K562 (cell line): Measurements from ENCODE around the gene BBOX1. TPM values are rescaled to one million over a fixed set of nuclear protein-coding genes. Genes with fewer than 3 reads are reported as not detected.

ENCODE experiments used
- ATAC-seq: fragments of 200-7000 bp; cut with Tn5 transposase; 3 replicates; pipeline ENCODE4 v1.9.1; 2020; ENCODE audit warnings: moderate library complexity
- BruUV-seq: library from RNA; stranded (reverse); fragments of 400-500 nt; replicated peaks from 2 replicates; lab custom pipeline; 2021; lab: Mats Ljungman, UMichigan
- CTCF ChIA-PET: fragments of 300-600 bp; formaldehyde crosslinking; extraction: SDS; loops from one replicate; lab custom pipeline; 2021; ENCODE audit warnings: low intra/inter-chr PET ratio; lab: Yijun Ruan, JAX
- POLR2A ChIA-PET: fragments of 300-600, 350-650 bp; sonication (Branson Sonifier 250); formaldehyde crosslinking; extraction: SDS; loops from one replicate; lab custom pipeline; 2021; ENCODE audit warnings: antibody characterized with exemption, inconsistent platforms; lab: Yijun Ruan, JAX
- DNase-seq, 4 experiments: peaks; one replicate each; pipeline versions ENCODE4 v3.0.0 to v3.0.0-alpha.2; 2011 to 2018; ENCODE audit warnings: low spot score in 3 of 4, mixed read lengths in 3 of 4; ENCODE audit errors: extremely low read depth in 1 of 4
- FAIRE-seq: peaks from 2 replicates; lab custom pipeline; 2011; peaks lifted over from hg19 to GRCh38; lab: Jason Lieb, UNC
- H2AFZ ChIP-seq: 2 replicates; pipeline ENCODE4 v1.6.0; 2011; ENCODE audit warnings: low read depth, low read length, control low read depth, inconsistent platforms
- H3K27ac ChIP-seq: fragments of 200-600 bp; 3 replicates; pipeline ENCODE4 v1.8.0; 2011; ENCODE audit warnings: low read depth, mild to moderate bottlenecking, control low read depth, inconsistent platforms, low read length, moderate library complexity, mixed read lengths; ENCODE audit errors: extremely low read depth
- H3K27me3 ChIP-seq, 2 experiments: fragments of 300-600 bp in 1 of 2; 2 replicates in 1 of 2; 3 replicates in 1 of 2; pipeline versions ENCODE4 v1.6.0 to v1.8.0; 2011; ENCODE audit warnings: inconsistent platforms in 2 of 2, low read length in 2 of 2, mild to moderate bottlenecking in 1 of 2, mixed read lengths in 1 of 2, moderate library complexity in 1 of 2; ENCODE audit not compliant: control insufficient read depth in 2 of 2, insufficient read depth in 2 of 2
- H3K36me3 ChIP-seq: fragments of 300-600 bp; 3 replicates; pipeline ENCODE4 v1.8.0; 2011; ENCODE audit warnings: mild to moderate bottlenecking, low read length, inconsistent platforms; ENCODE audit not compliant: control insufficient read depth, insufficient read depth
- H3K4me1 ChIP-seq, 2 experiments: fragments of 200-600 bp in 1 of 2; replicated peaks in 1 of 2; 2 replicates in 1 of 2; 3 replicates in 1 of 2; pipeline versions ENCODE4 v1.5.1 to v1.8.0; 2011; ENCODE audit warnings: inconsistent platforms in 2 of 2, low read length in 2 of 2, mild to moderate bottlenecking in 1 of 2, mixed read lengths in 1 of 2, moderate library complexity in 1 of 2; ENCODE audit not compliant: control insufficient read depth in 2 of 2, insufficient read depth in 2 of 2
- H3K4me2 ChIP-seq: 2 replicates; pipeline ENCODE4 v1.6.1; 2011; ENCODE audit warnings: low read length, control low read depth, inconsistent platforms, mixed read lengths; ENCODE audit not compliant: insufficient read depth
- H3K4me3 ChIP-seq: fragments of 200-600 bp; sonication (generic), shearing (Covaris generic); 2 replicates; pipeline ENCODE4 v1.5.1; 2016; ENCODE audit warnings: control low read depth, inconsistent platforms
- H3K79me2 ChIP-seq: fragments of 200-600 bp; 3 replicates; pipeline ENCODE4 v1.8.0; 2011; ENCODE audit warnings: low read length, inconsistent platforms; ENCODE audit not compliant: control insufficient read depth, insufficient read depth
- H3K9ac ChIP-seq, 2 experiments: 2 replicates each; pipeline versions ENCODE4 v1.6.0 to v1.6.1; 2011; ENCODE audit warnings: low read depth in 2 of 2, low read length in 2 of 2, control low read depth in 1 of 2, inconsistent platforms in 1 of 2, mild to moderate bottlenecking in 1 of 2, mixed read lengths in 1 of 2; ENCODE audit not compliant: insufficient read depth in 1 of 2
- H3K9me1 ChIP-seq: one replicate; pipeline ENCODE4 v1.6.0; 2011; ENCODE audit warnings: inconsistent platforms, mild to moderate bottlenecking, low read length, moderate library complexity; ENCODE audit not compliant: control insufficient read depth, insufficient read depth
- H3K9me3 ChIP-seq: replicated peaks from 2 replicates; pipeline ENCODE4 v1.5.1; 2011; ENCODE audit warnings: low read depth, low read length, inconsistent platforms; ENCODE audit not compliant: control insufficient read depth, insufficient read depth
- H4K20me1 ChIP-seq: replicated peaks from 2 replicates; pipeline ENCODE4 v1.6.1; 2011; ENCODE audit warnings: low read length, inconsistent platforms, mixed read lengths; ENCODE audit not compliant: control insufficient read depth, insufficient read depth
- AFF1 ChIP-seq, 2 experiments: fragments of 450-650 bp; IDR thresholded peaks; 2 replicates each; pipeline ENCODE4 v1.6.1; 2018; ENCODE audit warnings: mild to moderate bottlenecking in 2 of 2, low read depth in 1 of 2; ENCODE audit not compliant: partially characterized antibody in 2 of 2
- E2F1 ChIP-seq: sonication (generic); formaldehyde crosslinking; IDR thresholded peaks from 2 replicates; pipeline ENCODE4 v1.8.1; 2023; ENCODE audit warnings: mild to moderate bottlenecking, missing genetic modification reagents, moderate library complexity
- JUND ChIP-seq, 2 experiments: IDR thresholded peaks; 2 replicates in 1 of 2; 3 replicates in 1 of 2; pipeline ENCODE4 v1.6.1; 2011; ENCODE audit warnings: borderline replicate concordance in 2 of 2, low read depth in 2 of 2, low read length in 2 of 2, improper control_type of control experiment in 1 of 2, missing biosample characterization in 1 of 2, missing genetic modification characterization in 1 of 2, missing genetic modification reagents in 1 of 2
- PBX2 ChIP-seq, 2 experiments: IDR thresholded peaks in 1 of 2; conservative IDR thresholded peaks in 1 of 2; 2 replicates each; pipeline ENCODE4 v1.6.1; 2016; ENCODE audit warnings: low read depth in 2 of 2, mild to moderate bottlenecking in 1 of 2, missing compliant biosample characterization in 1 of 2, missing genetic modification characterization in 1 of 2, moderate library complexity in 1 of 2
- WGBS: fragments of 100-300 bp; shearing (Covaris generic); methylation state at CpG from one replicate; pipeline ENCODE4 v1.1.6; 2016; ENCODE audit warnings: low coverage, mixed read lengths; ENCODE audit not compliant: insufficient coverage; ENCODE audit errors: missing lambda C conversion rate; 5-methylcytosine and 5-hydroxymethylcytosine counted together
- in situ Hi-C: fragments of 300-500 bp; cut with MboI; formaldehyde crosslinking; loops from 4 replicates; pipeline ENCODE4 v1.15.0; 2018; ENCODE audit warnings: inconsistent platforms, mixed read lengths
- intact Hi-C: fragments of 100-400 bp; cut with micrococcal nuclease; formaldehyde crosslinking; loops from 2 replicates; pipeline ENCODE4 v1.14.2; 2022
- polyA plus RNA-seq, 8 experiments: library from polyadenylated mRNA; depleted of rRNA in 4 of 8; stranded (reverse) in 5 of 8; unstranded in 3 of 8; fragments of >200 nt; fragmentation: Nextera tagmentation in 2 of 8; fragmentation: Illumina TruSeq in 1 of 8; extraction: Ambion mirVana in 2 of 8; extraction: Trizol in 1 of 8; gene quantifications; 2 replicates each; pipeline versions ENCODE4 v1.2.1 to v1.2.3, GENCODE V29; 2011 to 2014; ENCODE audit warnings: inconsistent platforms in 1 of 8, missing spikeins in 1 of 8
- total RNA-seq, 7 experiments: library from RNA; depleted of rRNA in 6 of 7; stranded (reverse); fragments of >200 nt in 6 of 7; fragmentation: Illumina TruSeq in 2 of 7; extraction: Trizol in 2 of 7; gene quantifications; 2 replicates each; pipeline versions ENCODE4 v1.2.1 to v1.2.3, GENCODE V29; 2011 to 2021; ENCODE audit warnings: low replicate concordance in 1 of 7
- TF ChIP-seq, protein P1 (sequence below): fragments of 200-800 bp; sonication (Bioruptor generic); IDR thresholded peaks from 2 replicates; pipeline ENCODE4 v1.6.1; 2016; ENCODE audit warnings: missing genetic modification characterization, missing compliant biosample characterization

BBOX1 gene
- total and polyA plus RNA-seq, 9 of the 15 experiments (the other 6 are each of a cell fraction or from before 2014, with no cell fraction given), result not detected

GRCh38 chr11:27173545-27173944 lies 132.9 kb downstream of the BBOX1 start:
- Histone ChIP-seq H3K36me3 (no peaks in the 10 kb centered on the region), H3K4me3 (no peak overlapping the region), H3K9me3 (no peaks in the 10 kb centered on the region), H4K20me1 (no peaks in the 10 kb centered on the region), H3K4me1 (no peaks in the 10 kb centered on the region), H3K9me1 (no peaks in the 10 kb centered on the region), H3K9ac (no peak overlapping the region), H3K27me3 (no peaks in the 10 kb centered on the region), H3K79me2 (no peaks in the 10 kb centered on the region), H3K27ac (no peak overlapping the region), H2AFZ (no peak overlapping the region), H3K4me2 (no peak overlapping the region)
- in situ Hi-C loops, result no loop called here
- DNase-seq, result no peak
- ChIA-PET POLR2A (interaction anchor here (0.7 to 1.1 kb wide), 3 partner anchors 12 to 329 kb away, joined by 3 read pairs; no protein-coding TSS in a partner anchor), CTCF (no interaction called here)
- intact Hi-C loops, result no loop called here
- no peak for FAIRE-seq
- no peak for ATAC-seq
- 0% methylated on average over 1 of the region's 1 CpG for WGBS
- no TSS peak for BruUV-seq
- TF ChIP-seq AFF1 (IDR thresholded peaks at IDR 0.05; ENCODE audit: low read depth in 1 of 2, partially characterized antibody in 2 of 2), result no peak
- no peak for TF ChIP-seq JUND (IDR thresholded peaks at IDR 0.05; ENCODE audit: borderline replicate concordance, low read depth, low read length)
- no peak for TF ChIP-seq JUND (tag; IDR thresholded peaks at IDR 0.05; ENCODE audit: borderline replicate concordance, low read depth, low read length)
- TF ChIP-seq PBX2 (CRISPR knock-in tag; IDR thresholded peaks at IDR 0.05; ENCODE audit: low read depth), result no peak
- no peak for TF ChIP-seq PBX2 (tag; conservative IDR thresholded peaks at IDR 0.05; ENCODE audit: low read depth)
- TF ChIP-seq, protein P1, sequence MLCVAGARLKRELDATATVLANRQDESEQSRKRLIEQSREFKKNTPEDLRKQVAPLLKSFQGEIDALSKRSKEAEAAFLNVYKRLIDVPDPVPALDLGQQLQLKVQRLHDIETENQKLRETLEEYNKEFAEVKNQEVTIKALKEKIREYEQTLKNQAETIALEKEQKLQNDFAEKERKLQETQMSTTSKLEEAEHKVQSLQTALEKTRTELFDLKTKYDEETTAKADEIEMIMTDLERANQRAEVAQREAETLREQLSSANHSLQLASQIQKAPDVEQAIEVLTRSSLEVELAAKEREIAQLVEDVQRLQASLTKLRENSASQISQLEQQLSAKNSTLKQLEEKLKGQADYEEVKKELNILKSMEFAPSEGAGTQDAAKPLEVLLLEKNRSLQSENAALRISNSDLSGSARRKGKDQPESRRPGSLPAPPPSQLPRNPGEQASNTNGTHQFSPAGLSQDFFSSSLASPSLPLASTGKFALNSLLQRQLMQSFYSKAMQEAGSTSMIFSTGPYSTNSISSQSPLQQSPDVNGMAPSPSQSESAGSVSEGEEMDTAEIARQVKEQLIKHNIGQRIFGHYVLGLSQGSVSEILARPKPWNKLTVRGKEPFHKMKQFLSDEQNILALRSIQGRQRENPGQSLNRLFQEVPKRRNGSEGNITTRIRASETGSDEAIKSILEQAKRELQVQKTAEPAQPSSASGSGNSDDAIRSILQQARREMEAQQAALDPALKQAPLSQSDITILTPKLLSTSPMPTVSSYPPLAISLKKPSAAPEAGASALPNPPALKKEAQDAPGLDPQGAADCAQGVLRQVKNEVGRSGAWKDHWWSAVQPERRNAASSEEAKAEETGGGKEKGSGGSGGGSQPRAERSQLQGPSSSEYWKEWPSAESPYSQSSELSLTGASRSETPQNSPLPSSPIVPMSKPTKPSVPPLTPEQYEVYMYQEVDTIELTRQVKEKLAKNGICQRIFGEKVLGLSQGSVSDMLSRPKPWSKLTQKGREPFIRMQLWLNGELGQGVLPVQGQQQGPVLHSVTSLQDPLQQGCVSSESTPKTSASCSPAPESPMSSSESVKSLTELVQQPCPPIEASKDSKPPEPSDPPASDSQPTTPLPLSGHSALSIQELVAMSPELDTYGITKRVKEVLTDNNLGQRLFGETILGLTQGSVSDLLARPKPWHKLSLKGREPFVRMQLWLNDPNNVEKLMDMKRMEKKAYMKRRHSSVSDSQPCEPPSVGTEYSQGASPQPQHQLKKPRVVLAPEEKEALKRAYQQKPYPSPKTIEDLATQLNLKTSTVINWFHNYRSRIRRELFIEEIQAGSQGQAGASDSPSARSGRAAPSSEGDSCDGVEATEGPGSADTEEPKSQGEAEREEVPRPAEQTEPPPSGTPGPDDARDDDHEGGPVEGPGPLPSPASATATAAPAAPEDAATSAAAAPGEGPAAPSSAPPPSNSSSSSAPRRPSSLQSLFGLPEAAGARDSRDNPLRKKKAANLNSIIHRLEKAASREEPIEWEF (CRISPR knock-in tag), result no peak
- TF ChIP-seq E2F1 (CRISPR knock-in tag), result no peak
